HepG2 (cell line): Measurements from ENCODE around the gene SAE1. TPM values are rescaled to one million over a fixed set of nuclear protein-coding genes. Genes with fewer than 3 reads are reported as not detected.

Source experiments
- AHR ChIP-seq: IDR thresholded peaks from 2 replicates; pipeline ENCODE4 v1.6.1; 2018; ENCODE audit warnings: missing genetic modification reagents, missing compliant biosample characterization
- FOXA1 ChIP-seq, 2 experiments: fragments of 450-650 bp in 1 of 2; sonication (generic) in 1 of 2; formaldehyde crosslinking in 1 of 2; IDR thresholded peaks; 2 replicates each; pipeline versions ENCODE4 v1.4.0 to v1.6.1; 2016 to 2020; ENCODE audit warnings: missing genetic modification reagents in 1 of 2
- HMGA1 ChIP-seq: sonication (generic); formaldehyde crosslinking; conservative IDR thresholded peaks from 2 replicates; pipeline ENCODE4 v1.4.0; 2020; ENCODE audit warnings: missing genetic modification reagents
- IRF2 ChIP-seq: IDR thresholded peaks from 2 replicates; pipeline ENCODE4 v1.6.1; 2018; ENCODE audit warnings: missing genetic modification reagents, missing compliant biosample characterization
- KLF13 ChIP-seq: sonication (generic); formaldehyde crosslinking; IDR thresholded peaks from 2 replicates; pipeline ENCODE4 v1.4.0; 2020; ENCODE audit warnings: mild to moderate bottlenecking, missing genetic modification reagents
- MAFK ChIP-seq, 2 experiments: IDR thresholded peaks in 1 of 2; conservative IDR thresholded peaks in 1 of 2; 2 replicates each; pipeline ENCODE4 v1.6.1; 2011; ENCODE audit warnings: improper control_type of control experiment in 2 of 2, low read length in 2 of 2
- MEIS1 ChIP-seq: sonication (generic); formaldehyde crosslinking; IDR thresholded peaks from 2 replicates; pipeline ENCODE4 v1.9.0; 2021; ENCODE audit warnings: mild to moderate bottlenecking, missing genetic modification reagents, moderate library complexity, borderline replicate concordance
- RXRA ChIP-seq: sonication (generic); formaldehyde crosslinking; IDR thresholded peaks from 2 replicates; pipeline ENCODE4 v1.5.1; 2020; ENCODE audit warnings: missing genetic modification reagents
- SIN3A ChIP-seq: IDR thresholded peaks from 2 replicates; pipeline ENCODE4 v1.6.1; 2011; ENCODE audit warnings: low read depth, mild to moderate bottlenecking, control low read depth, low read length, borderline replicate concordance
- SMYD3 ChIP-seq: sonication (generic); formaldehyde crosslinking; IDR thresholded peaks from 2 replicates; pipeline ENCODE4 v1.8.1; 2023; ENCODE audit warnings: mild to moderate bottlenecking, missing genetic modification reagents
- TBX2 ChIP-seq: sonication (generic); formaldehyde crosslinking; IDR thresholded peaks from 2 replicates; pipeline ENCODE4 v1.5.0; 2020; ENCODE audit warnings: missing genetic modification reagents, mild to moderate bottlenecking, borderline replicate concordance
- ZFYVE20 ChIP-seq: sonication (generic); formaldehyde crosslinking; IDR thresholded peaks from 2 replicates; pipeline ENCODE4 v1.8.0; 2023; ENCODE audit warnings: low read depth, mild to moderate bottlenecking, moderate library complexity, missing genetic modification reagents, borderline replicate concordance
- ZNF205 ChIP-seq: IDR thresholded peaks from 2 replicates; pipeline ENCODE4 v1.6.1; 2018; ENCODE audit warnings: missing biosample characterization, missing genetic modification reagents
- ZNF263 ChIP-seq: sonication (generic); formaldehyde crosslinking; IDR thresholded peaks from 2 replicates; pipeline ENCODE4 v1.4.0; 2020; ENCODE audit warnings: missing genetic modification reagents
- ZNF775 ChIP-seq: sonication (generic); formaldehyde crosslinking; IDR thresholded peaks from 2 replicates; pipeline ENCODE4 v1.4.0; 2020; ENCODE audit warnings: missing genetic modification reagents, mild to moderate bottlenecking, moderate library complexity, borderline replicate concordance
- ZNF780A ChIP-seq: sonication (generic); formaldehyde crosslinking; IDR thresholded peaks from 2 replicates; pipeline ENCODE4 v1.8.0; 2022; ENCODE audit warnings: mild to moderate bottlenecking, missing genetic modification reagents, moderate library complexity
- polyA plus RNA-seq, 8 experiments: library from polyadenylated mRNA; depleted of rRNA in 3 of 8; stranded (reverse) in 7 of 8; unstranded in 1 of 8; fragments of >200 nt; fragmentation: Illumina TruSeq in 4 of 8; extraction: Trizol in 4 of 8; gene quantifications; 2 replicates each; pipeline versions ENCODE4 v1.2.1 to v1.2.3, GENCODE V29; 2011 to 2016; ENCODE audit warnings: low read depth in 4 of 8, missing spikeins in 1 of 8, mixed read lengths in 1 of 8; ENCODE audit not compliant: insufficient read depth in 1 of 8
- total RNA-seq, 5 experiments: library from RNA; depleted of rRNA; stranded (reverse); fragments of >200 nt; fragmentation: Illumina TruSeq; extraction: Trizol; gene quantifications; 2 replicates each; pipeline ENCODE4 v1.2.3, GENCODE V29; 2016; ENCODE audit warnings: low read depth in 1 of 5
- TF ChIP-seq, protein P1 (sequence below): sonication (generic); formaldehyde crosslinking; IDR thresholded peaks from 2 replicates; pipeline ENCODE4 v1.9.0; 2021; ENCODE audit warnings: missing genetic modification reagents, mild to moderate bottlenecking, borderline replicate concordance
- TF ChIP-seq, protein P2 (sequence below): IDR thresholded peaks from 2 replicates; pipeline ENCODE4 v1.6.1; 2018; ENCODE audit warnings: missing genetic modification reagents, mild to moderate bottlenecking, missing compliant biosample characterization
- TF ChIP-seq, protein P3 (sequence below): sonication (generic); formaldehyde crosslinking; IDR thresholded peaks from 2 replicates; pipeline ENCODE4 v1.5.1; 2020; ENCODE audit warnings: mild to moderate bottlenecking, missing genetic modification reagents, borderline replicate concordance
- TF ChIP-seq, protein P4 (sequence below), 2 experiments: fragments of 450-650 bp in 1 of 2; sonication (generic) in 1 of 2; formaldehyde crosslinking; IDR thresholded peaks; 2 replicates each; pipeline versions ENCODE4 v1.5.0 to v1.8.0; 2020 to 2022; ENCODE audit warnings: mild to moderate bottlenecking in 1 of 2, missing genetic modification reagents in 1 of 2
- TF ChIP-seq, protein P5 (sequence below): IDR thresholded peaks from 2 replicates; pipeline ENCODE4 v1.6.1; 2016; ENCODE audit warnings: missing compliant biosample characterization, missing genetic modification reagents, borderline replicate concordance

The SAE1 gene
- total and polyA plus RNA-seq, 2 of the 13 experiments (the other 11 are each of a cell fraction or from before 2014, with no cell fraction given) = 87.6 to 197 TPM

DNA sequence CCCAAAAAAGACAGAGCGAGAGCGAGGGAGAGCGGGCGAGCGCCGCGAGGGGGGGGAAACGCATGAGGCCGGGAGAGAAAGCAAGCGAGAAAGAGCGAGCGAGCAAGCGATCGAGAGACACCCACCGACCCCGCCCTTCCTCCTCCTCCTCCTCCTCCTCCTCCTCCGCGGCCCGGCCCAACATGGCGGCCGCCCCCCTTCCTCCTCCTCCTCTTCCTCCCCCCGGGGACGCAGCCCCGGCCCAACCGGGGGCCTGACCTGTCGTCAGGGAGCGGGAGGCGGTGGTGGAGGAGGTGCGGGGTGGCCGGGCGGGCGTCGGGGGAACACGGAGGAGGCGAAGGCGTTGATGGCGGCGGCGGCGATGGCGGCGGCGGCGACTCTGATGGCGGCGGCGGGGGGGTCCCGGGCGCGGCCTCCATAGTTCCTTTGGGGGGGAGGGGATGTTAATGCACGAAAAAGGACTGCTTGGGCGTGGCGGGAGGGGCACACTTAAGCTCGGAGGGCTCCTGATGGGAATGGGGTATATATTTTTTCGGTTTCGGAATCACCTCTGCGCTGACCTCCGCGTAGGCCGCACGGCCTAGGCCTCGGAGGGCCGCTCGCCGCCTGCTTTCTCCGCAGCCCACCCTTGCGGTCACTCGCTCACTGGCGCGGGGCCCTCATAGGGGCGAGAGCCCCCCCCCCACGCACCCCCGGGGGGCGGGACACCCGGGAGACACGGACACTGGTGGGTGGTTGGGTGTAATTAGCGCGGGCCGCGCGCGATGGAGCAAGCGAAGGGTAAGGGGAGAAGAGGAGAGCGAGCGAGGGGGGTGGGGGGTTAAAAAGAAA lies 18.3 kb upstream of the SAE1 start (continued):
- TF ChIP-seq, protein P1, sequence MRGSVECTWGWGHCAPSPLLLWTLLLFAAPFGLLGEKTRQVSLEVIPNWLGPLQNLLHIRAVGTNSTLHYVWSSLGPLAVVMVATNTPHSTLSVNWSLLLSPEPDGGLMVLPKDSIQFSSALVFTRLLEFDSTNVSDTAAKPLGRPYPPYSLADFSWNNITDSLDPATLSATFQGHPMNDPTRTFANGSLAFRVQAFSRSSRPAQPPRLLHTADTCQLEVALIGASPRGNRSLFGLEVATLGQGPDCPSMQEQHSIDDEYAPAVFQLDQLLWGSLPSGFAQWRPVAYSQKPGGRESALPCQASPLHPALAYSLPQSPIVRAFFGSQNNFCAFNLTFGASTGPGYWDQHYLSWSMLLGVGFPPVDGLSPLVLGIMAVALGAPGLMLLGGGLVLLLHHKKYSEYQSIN (CRISPR knock-in tag) = no peak; the same call in 1 of the 2 replicates
- TF ChIP-seq TBX2 (CRISPR knock-in tag) (peak; percentile 25), KLF13 (CRISPR knock-in tag) (no peak), IRF2 (CRISPR knock-in tag) (no peak), AHR (CRISPR knock-in tag) (no peak), SIN3A (no peak), ZNF205 (CRISPR knock-in tag) (peak; percentile 14; the same call in 1 of the 2 replicates), ZNF263 (CRISPR knock-in tag) (peak; percentile 93), ZFYVE20 (CRISPR knock-in tag) (no peak), SMYD3 (CRISPR knock-in tag) (no peak), MAFK (conservative IDR thresholded peaks at IDR 0.05 in 1 of 2, IDR thresholded peaks at IDR 0.05 in 1 of 2; ENCODE audit: low read length in 2 of 2) (no peak), MEIS1 (CRISPR knock-in tag) (peak; percentile 18; the same call in 1 of the 2 replicates), HMGA1 (CRISPR knock-in tag) (no peak), RXRA (CRISPR knock-in tag) (peak; percentile 29; the same call in 1 of the 2 replicates), FOXA1 (IDR thresholded peaks at IDR 0.05) (no peak), FOXA1 (CRISPR knock-in tag; IDR thresholded peaks at IDR 0.05) (no peak), ZNF780A (no peak; the same call in 1 of the 2 replicates), ZNF775 (CRISPR knock-in tag) (no peak)
- TF ChIP-seq, protein P2, sequence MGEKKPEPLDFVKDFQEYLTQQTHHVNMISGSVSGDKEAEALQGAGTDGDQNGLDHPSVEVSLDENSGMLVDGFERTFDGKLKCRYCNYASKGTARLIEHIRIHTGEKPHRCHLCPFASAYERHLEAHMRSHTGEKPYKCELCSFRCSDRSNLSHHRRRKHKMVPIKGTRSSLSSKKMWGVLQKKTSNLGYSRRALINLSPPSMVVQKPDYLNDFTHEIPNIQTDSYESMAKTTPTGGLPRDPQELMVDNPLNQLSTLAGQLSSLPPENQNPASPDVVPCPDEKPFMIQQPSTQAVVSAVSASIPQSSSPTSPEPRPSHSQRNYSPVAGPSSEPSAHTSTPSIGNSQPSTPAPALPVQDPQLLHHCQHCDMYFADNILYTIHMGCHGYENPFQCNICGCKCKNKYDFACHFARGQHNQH = no peak; the same call in 1 of the 2 replicates
- TF ChIP-seq, protein P3, sequence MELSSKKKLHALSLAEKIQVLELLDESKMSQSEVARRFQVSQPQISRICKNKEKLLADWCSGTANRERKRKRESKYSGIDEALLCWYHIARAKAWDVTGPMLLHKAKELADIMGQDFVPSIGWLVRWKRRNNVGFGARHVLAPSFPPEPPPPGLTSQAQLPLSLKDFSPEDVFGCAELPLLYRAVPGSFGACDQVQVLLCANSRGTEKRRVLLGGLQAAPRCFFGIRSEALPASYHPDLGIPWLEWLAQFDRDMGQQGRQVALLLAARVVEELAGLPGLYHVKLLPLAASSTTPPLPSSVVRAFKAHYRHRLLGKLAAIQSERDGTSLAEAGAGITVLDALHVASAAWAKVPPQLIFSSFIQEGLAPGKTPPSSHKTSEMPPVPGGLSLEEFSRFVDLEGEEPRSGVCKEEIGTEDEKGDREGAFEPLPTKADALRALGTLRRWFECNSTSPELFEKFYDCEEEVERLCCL (CRISPR knock-in tag) = no peak
- TF ChIP-seq, protein P4, sequence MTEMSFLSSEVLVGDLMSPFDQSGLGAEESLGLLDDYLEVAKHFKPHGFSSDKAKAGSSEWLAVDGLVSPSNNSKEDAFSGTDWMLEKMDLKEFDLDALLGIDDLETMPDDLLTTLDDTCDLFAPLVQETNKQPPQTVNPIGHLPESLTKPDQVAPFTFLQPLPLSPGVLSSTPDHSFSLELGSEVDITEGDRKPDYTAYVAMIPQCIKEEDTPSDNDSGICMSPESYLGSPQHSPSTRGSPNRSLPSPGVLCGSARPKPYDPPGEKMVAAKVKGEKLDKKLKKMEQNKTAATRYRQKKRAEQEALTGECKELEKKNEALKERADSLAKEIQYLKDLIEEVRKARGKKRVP (CRISPR knock-in tag; IDR thresholded peaks at IDR 0.05) = 0 out of 4 replicates have a peak, but pooled peaks of 1 of the 2 experiments have one; percentile 38
- TF ChIP-seq, protein P5, sequence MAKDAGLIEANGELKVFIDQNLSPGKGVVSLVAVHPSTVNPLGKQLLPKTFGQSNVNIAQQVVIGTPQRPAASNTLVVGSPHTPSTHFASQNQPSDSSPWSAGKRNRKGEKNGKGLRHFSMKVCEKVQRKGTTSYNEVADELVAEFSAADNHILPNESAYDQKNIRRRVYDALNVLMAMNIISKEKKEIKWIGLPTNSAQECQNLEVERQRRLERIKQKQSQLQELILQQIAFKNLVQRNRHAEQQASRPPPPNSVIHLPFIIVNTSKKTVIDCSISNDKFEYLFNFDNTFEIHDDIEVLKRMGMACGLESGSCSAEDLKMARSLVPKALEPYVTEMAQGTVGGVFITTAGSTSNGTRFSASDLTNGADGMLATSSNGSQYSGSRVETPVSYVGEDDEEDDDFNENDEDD (CRISPR knock-in tag) = peak; percentile 59; the same call in 1 of the 2 replicates
